Eye (tissue), 1 donor: ENCODE data around the gene PITPNM3.
A peak's percentile ranks its signal among the peaks of the same experiment; 100 is the strongest.

ENCODE experiments used
- DNase-seq: peaks from one replicate; pipeline ENCODE4 v3.0.0-alpha.2; 2015

Gene PITPNM3

DNA sequence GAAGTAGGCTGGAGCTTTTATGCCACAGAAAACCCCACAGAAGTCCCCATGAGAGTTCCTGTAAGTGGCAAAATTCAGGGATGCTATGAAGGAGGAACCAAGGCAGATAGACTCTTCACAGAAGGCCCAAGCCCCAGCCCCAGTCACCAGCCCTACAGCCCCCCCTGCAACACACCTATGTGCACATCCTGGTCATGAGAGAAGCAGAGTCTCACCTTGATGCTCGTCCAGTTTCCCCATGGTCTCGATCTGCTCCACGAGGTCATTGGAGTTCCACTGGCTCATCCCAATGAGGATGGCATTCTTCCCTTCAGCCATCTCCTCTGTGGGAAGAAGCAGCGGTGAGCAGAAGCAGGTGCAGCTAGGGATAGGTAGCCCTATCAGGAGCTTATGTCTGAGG lies 31.2 kb downstream of the PITPNM3 start:
- DNase-seq = no peak

- no peak for DNase-seq
These were observed 31.8 kb downstream of the PITPNM3 start for GRCh38 chr17:6524520-6524919.

GRCh38 chr17:6523809-6524355 lies 32.5 kb downstream of the PITPNM3 start:
- DNase-seq = no peak

- DNase-seq = no peak
These were observed 33.0 kb downstream of the PITPNM3 start for GRCh38 chr17:6523330-6523729.

- no peak for DNase-seq
These were observed 34.8 kb downstream of the PITPNM3 start for GRCh38 chr17:6521586-6521985.

DNA sequence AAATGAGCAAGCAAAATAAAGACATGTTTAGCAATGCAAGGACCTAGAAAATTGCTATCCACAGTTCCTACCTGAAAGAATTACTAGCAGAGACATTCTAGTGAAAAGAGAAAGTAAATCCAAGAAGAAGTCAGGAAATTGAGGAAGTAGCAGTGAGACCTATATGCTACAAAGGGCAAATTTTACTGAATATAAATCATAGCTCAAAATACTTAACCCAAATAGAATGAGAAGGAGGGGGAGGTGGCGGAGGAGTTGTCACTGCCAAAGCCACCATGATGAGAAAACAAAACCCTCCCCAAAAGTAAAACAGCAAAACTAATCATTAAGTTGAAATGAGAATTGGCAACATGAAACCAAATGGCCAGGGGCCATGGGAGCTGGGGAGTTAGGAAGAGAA lies 39.3 kb downstream of the PITPNM3 start:
- DNase-seq = no peak

- no peak for DNase-seq
These were observed 42.0 kb downstream of the PITPNM3 start for GRCh38 chr17:6514371-6514770.

GRCh38 chr17:6512552-6512951 lies 43.8 kb downstream of the PITPNM3 start:
- no peak for DNase-seq

- DNase-seq = peak; percentile 65
These were observed 45.9 kb downstream of the PITPNM3 start for GRCh38 chr17:6510321-6510977.

GRCh38 chr17:6509921-6510320 lies 46.4 kb downstream of the PITPNM3 start:
- no peak for DNase-seq

GRCh38 chr17:6509031-6509771 lies 47.2 kb downstream of the PITPNM3 start:
- DNase-seq = no peak

GRCh38 chr17:6508519-6509030 lies 47.8 kb downstream of the PITPNM3 start:
- peak; percentile 64 for DNase-seq

DNA sequence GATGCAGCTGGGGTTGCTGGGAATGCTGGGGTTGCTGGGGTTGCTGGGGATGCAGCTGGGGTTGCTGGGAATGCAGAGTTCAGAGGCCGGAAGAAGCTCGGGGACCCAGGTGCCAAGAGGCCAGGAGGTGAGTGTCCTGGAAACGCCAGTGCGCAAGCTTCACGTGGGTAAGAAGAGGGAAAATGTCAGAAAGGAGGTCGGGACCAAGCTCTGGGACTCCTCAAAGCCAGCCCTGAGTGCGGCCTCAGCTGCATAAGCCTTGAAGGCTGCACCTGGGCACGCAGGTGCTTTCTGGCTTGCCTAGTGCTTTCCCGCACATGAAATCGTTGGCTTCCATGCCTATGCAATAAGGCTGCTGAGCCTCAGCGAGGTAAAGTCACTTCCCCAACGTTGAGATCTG lies 48.3 kb downstream of the PITPNM3 start:
- DNase-seq = no peak

DNA sequence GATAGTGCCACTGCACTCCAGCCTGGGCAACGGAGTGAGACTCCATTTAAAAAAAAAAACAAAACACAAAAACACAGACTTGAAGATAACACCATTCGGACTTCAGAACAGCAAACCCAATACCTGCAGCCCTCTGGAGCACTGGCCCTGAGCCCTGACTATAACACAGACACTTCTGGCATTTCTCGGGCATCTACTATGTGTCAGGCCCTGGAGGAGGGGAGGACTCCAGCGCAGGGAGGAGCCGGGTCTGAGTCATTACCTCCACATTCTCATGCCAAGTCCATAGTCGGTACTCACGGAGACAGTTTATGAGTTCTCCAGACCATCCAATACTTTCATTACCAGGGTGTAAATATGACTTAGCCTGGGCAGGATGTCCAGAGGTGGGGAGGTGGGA lies 48.8 kb downstream of the PITPNM3 start:
- no peak for DNase-seq

GRCh38 chr17:6506679-6507231 lies 49.6 kb downstream of the PITPNM3 start:
- no peak for DNase-seq

DNA sequence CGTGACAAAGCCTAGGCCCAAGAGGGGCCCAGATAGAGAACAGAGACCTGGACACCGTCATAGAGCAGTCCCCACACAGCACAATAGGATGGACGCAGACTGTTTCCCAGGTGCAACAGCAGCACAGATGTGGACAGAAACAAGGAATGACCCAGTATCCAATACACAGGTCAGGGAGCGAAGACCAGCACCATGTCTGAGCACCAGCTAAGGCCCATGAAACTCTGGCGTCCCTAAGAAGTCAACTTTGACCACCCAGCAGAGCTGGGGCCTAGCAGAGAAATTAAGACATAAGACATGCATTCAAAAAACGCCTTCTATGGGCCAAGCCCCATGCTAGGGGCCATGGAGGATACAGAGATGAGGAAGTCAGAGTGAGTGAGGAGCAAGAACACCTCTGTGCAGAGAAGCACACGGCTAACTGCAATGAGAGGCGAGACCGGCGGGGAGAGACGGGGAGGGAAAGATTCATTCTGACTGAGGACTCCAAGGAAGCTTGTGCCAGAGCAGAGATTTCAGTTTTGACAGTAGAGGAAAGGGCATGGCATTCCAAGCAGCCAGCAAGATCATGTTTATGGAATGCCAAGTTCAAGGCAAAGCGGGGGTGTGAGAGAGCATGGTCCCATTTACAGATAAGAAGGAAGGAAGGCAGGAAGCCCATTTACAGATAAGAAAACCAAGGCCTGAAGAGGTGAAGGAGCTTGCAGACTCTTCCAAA lies 50.8 kb downstream of the PITPNM3 start:
- DNase-seq = no peak

DNA sequence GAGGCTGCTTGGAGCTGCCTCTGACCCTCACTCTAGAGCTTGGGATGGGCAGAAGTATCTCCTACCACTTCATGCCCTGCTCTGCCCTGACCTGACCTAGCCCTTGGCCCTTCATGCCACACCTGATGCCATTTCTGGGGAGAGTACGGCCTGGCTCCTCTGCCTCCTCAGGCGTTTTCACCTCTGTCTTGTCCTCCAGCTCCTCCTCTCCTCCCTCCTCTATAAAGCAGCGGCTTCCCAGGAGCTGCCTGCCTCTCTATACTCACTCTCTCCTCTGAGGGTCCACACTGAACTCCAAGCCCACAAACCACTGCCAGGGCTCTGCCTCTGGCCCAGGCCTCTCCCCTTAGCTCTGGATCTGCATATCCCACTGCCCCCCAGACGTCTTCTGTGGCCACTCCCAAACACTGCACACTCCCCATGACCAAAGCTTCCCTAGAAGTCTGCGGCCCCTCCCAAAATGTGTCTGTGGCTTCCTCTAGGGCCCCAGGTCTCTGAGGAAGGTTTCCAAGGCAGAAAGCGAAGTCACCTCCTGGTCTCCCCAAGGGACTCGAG lies 52.6 kb downstream of the PITPNM3 start:
- no peak for DNase-seq

DNA sequence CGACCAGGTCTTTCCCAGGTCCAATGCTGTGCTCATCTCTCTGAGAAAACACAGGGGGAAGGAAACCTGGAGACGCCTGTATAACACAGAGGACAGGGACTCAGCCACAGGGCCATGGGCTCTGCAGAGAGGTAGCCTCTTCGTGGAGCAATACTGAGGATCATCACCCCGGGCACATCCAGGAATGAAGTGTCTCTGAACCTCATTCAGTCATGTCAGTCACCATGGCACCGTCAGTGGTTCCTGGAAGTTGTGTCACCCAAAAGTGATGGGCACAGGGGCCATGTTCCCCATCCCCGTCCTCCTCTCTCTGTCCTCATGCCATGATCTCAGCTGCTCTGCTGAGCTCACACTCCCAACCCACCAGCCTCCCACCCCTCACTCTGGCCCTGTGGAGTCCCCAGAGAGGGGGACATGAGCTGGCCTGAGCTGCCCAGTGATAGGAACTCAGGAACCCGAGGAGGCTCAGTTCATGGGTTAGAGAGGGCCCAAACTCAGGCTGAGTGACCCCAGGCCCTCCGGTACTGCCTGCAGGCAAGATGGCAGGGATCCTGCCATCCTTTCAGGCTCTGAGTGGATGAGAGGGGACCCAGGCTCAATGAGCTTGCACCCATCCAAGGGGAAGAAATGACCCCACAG lies 53.4 kb downstream of the PITPNM3 start:
- DNase-seq = no peak

GRCh38 chr17:6502142-6502541 lies 54.2 kb downstream of the PITPNM3 start:
- no peak for DNase-seq

DNA sequence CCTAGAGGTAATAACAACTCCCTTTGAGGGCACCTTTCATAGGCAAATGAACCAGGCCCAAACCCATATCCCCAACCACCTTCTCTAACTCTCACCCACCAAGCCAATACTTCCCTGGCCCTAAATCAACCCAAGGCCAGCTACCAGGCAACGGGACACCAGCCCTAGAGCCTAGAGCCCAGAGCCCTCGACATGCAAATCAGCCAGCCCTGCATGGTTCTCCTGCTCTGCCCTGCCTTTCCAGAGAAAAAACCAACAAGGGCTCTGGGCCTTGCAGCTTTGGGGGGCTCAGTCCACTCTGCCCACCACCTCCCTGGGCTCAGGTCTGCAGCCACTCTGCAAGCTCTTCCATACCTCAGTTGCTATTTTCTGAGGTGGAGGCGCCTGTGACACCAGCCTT lies 55.0 kb downstream of the PITPNM3 start:
- DNase-seq = no peak

DNA sequence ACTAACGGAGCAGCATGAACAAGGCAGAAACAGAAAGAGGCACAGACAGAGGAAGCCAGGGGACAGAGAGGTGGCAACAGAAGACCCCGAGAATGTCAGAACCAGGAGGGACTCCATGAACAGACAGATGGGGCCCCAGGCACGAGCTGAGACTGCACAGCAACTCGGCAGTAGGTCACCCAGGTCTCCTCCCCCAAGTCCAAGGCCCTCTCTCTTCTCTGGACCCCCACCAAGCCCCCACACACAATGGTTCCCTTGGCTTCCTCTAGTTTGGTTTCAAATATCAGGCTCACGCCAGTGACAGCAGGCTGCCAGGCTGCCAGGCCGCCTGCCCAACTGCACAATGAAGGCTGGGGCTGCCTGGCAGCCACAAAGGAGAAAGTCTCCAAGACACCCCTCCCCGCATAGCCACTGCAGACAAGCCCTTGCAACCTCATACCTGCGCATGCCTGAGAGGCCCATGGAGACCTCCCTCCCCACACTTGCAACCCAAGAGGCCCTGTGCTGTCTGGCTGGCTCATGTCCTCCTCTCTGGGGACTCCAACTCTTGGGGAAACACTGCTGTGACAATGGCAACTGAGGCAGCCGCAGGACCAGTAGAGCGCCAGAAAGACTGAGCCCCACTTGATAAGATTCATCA lies 57.3 kb downstream of the PITPNM3 start:
- DNase-seq = no peak

DNA sequence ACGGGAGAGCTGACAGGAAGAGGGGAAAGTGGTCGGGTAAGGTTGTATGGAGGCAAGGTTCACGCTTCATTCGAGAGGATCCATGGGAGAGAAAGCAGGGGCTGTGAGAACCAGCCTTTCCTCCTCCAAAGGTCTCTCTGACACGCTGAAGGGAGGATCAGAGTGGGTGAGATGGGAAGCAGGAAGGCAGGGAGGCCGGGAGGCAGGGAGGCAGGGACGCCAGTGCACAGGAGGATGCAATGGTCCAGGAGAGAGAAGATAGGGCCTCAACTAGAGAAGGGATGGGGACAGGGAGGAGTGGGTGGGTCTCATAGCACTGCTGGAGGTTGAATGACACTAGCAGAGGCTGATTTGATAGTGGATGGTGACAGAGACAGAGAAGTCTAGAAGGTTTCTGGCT lies 58.0 kb downstream of the PITPNM3 start:
- no peak for DNase-seq
